PFSK-1 (cell line): ENCODE measurements around the gene ARCN1.

Experiments used
- FOXP2 ChIP-seq: optimal IDR thresholded peaks from 2 replicates; pipeline ENCODE3; 2011; ENCODE audit warnings: borderline replicate concordance, control low read depth, inconsistent platforms; ENCODE audit not compliant: insufficient read depth; ENCODE audit errors: extremely low read length, extremely low read depth
- POLR2AphosphoS5 ChIP-seq: IDR thresholded peaks from 2 replicates; pipeline ENCODE4 v1.6.1; 2012; ENCODE audit warnings: low read depth, mild to moderate bottlenecking, control low read depth, low read length, moderate library complexity
- SIN3A ChIP-seq: IDR thresholded peaks from 2 replicates; pipeline ENCODE4 v1.6.1; 2012; ENCODE audit warnings: mild to moderate bottlenecking, low read length, moderate library complexity, borderline replicate concordance; ENCODE audit not compliant: insufficient read depth
- TAF1 ChIP-seq: IDR thresholded peaks from 2 replicates; pipeline ENCODE4 v1.6.1; 2012; ENCODE audit warnings: low read length, control low read depth, borderline replicate concordance; ENCODE audit not compliant: insufficient read depth
- TF ChIP-seq, protein P1 (sequence below), 2 experiments: IDR thresholded peaks; 2 replicates each; pipeline versions ENCODE4 v1.6.1 to v1.8.0; 2011 to 2012; ENCODE audit warnings: low read depth in 2 of 2, low read length in 2 of 2, control low read depth in 1 of 2, inconsistent platforms in 1 of 2, mild to moderate bottlenecking in 1 of 2, moderate library complexity in 1 of 2; ENCODE audit not compliant: insufficient read depth in 1 of 2

Gene ARCN1

DNA sequence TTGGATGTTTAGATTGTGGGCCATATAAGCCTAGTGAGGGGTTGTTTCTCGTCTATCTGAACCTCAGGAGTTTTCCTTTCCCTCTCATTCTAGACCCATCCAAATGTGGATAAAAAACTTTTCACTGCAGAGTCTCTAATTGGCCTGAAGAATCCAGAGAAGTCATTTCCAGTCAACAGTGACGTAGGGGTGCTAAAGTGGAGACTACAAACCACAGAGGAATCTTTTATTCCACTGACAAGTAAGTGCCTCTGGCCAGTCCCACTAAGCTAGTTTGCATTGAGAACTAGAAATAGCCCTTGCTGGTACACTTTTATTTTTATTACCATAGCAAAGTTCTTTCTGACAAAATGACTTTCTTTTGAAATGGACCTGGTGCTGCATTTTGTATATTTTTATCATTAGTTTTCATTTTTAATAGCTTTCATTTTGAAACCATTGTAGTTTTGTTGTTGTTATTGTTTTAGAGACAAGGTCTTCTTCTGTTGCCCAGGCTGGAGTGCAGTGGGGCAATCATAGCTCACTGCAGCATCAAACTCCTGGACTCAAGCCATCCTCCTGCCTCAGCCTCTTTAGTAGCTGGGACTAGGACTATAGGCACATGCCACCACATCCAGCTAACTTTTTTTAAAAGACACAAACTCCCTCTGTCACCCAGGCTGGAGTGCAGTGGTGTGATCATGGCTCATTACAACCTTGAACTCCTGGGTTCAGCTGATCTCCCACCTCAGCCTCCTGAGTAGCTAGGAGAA is 20.6 kb downstream of the ARCN1 start:
- no peak for TF ChIP-seq TAF1
- no peak for TF ChIP-seq POLR2AphosphoS5
- TF ChIP-seq FOXP2, result no peak
- no peak for TF ChIP-seq SIN3A
- TF ChIP-seq, protein P1, sequence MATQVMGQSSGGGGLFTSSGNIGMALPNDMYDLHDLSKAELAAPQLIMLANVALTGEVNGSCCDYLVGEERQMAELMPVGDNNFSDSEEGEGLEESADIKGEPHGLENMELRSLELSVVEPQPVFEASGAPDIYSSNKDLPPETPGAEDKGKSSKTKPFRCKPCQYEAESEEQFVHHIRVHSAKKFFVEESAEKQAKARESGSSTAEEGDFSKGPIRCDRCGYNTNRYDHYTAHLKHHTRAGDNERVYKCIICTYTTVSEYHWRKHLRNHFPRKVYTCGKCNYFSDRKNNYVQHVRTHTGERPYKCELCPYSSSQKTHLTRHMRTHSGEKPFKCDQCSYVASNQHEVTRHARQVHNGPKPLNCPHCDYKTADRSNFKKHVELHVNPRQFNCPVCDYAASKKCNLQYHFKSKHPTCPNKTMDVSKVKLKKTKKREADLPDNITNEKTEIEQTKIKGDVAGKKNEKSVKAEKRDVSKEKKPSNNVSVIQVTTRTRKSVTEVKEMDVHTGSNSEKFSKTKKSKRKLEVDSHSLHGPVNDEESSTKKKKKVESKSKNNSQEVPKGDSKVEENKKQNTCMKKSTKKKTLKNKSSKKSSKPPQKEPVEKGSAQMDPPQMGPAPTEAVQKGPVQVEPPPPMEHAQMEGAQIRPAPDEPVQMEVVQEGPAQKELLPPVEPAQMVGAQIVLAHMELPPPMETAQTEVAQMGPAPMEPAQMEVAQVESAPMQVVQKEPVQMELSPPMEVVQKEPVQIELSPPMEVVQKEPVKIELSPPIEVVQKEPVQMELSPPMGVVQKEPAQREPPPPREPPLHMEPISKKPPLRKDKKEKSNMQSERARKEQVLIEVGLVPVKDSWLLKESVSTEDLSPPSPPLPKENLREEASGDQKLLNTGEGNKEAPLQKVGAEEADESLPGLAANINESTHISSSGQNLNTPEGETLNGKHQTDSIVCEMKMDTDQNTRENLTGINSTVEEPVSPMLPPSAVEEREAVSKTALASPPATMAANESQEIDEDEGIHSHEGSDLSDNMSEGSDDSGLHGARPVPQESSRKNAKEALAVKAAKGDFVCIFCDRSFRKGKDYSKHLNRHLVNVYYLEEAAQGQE (IDR thresholded peaks at IDR 0.05; ENCODE audit: insufficient read depth in 1 of 2, low read depth in 2 of 2, low read length in 2 of 2), result no peak

DNA sequence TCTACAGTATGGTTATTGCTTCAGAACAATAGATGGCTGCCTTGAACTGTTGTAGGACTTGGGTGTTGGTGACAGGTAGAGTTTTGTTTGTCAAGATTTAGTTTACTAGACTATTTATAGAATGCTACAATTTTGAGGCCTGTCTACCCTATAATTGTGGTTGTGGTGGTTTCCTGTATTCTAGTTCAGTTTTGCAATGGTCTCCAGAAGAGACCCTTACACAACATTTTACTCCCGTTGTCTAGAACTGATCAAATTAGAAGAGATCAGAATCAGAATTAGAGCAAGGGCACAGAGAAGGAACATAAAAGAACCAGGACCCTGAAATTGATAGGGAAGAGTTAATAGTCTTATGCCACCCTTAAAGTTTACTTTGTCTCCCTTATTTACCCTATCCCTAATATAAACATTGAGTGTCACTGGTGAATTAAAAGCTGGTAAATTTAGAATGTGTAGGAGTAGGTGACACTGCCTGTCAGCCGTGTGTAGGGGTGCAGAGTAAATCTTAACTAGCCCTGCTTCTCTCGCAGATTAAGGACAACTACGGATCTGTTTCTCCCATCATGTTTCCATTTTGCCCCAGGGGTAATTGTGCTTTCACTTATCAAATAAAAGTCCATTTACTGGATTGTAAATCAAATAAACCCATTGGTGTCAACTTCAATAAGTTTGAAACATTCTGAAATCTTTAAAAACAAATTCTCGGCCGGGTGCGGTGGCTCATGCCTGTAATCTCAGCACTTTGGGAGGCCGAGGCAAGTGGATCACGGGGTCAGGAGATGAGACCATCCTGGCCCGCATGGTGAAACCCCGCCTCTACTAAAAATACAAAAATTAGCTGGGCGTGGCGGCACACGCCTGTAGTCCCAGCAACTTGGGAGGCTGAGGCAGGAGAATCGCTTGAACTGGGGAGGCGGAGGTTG is 24.3 kb downstream of the ARCN1 start:
- no peak for TF ChIP-seq FOXP2
- TF ChIP-seq SIN3A, result no peak
- TF ChIP-seq TAF1, result no peak
- TF ChIP-seq POLR2AphosphoS5, result no peak
- TF ChIP-seq, protein P1 (IDR thresholded peaks at IDR 0.05; ENCODE audit: insufficient read depth in 1 of 2, low read depth in 2 of 2, low read length in 2 of 2), result no peak

DNA sequence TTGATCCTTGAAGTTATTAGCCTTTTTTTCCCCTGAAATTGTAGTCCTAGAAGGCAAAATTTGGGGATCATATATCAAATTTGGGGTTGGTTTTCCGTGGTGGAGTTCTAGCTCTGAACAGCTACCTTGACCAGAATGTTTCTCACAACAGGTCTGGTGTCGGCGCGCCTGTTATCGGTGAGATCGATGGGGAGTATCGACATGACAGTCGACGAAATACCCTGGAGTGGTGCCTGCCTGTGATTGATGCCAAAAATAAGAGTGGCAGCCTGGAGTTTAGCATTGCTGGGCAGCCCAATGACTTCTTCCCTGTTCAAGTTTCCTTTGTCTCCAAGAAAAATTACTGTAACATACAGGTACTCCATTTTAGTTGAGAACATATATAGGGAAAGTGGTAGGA is 25.3 kb downstream of the ARCN1 start:
- TF ChIP-seq FOXP2, result no peak
- no peak for TF ChIP-seq SIN3A
- TF ChIP-seq TAF1, result no peak
- TF ChIP-seq, protein P1 (IDR thresholded peaks at IDR 0.05; ENCODE audit: insufficient read depth in 1 of 2, low read depth in 2 of 2, low read length in 2 of 2), result no peak
- TF ChIP-seq POLR2AphosphoS5, result no peak

DNA sequence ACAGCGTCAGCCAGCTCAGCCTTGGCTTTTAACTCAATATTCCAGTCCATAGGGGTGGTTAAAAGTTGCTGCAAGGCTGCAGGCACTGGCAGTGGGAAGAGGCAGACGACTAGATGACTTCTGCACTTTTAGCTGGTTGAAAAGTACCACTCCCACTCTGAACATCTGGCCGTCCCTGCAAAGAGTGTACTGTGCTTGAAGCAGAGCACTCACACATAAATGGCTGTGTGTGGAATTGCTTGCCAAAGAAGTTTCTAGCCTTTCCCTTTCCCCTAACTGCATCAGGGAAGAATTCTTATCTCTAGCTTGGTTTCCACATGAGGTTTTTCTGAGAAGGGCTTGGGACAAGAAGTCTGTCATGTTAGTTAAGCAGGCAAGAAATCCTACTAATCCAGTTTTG is 30.1 kb downstream of the ARCN1 start:
- TF ChIP-seq FOXP2, result no peak
- TF ChIP-seq POLR2AphosphoS5, result no peak
- no peak for TF ChIP-seq TAF1

DNA sequence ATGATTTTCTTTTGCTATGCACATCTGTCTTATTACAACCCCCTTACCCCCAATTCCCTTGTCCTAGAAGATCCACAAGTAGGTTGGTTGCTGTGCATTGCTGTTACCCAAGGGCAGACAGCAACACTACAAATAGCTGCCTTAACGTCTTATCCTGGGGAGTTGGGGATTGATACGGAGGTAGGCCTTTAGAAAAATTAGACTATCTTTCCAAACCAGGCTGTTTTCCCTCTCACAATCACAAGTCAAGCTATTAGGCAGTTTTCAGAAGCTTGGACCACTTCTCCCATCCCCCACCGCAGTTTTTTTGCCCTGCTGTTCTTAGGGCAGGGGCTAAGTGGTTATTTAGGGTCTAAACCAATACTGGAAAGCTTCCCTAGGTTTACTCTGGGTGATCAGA is 32.4 kb downstream of the ARCN1 start:
- TF ChIP-seq, protein P1 (IDR thresholded peaks at IDR 0.05; ENCODE audit: insufficient read depth in 1 of 2, low read depth in 2 of 2, low read length in 2 of 2), result no peak
- TF ChIP-seq FOXP2, result no peak
- TF ChIP-seq POLR2AphosphoS5, result no peak
- no peak for TF ChIP-seq SIN3A
- TF ChIP-seq TAF1, result no peak
